Lung (tissue), 12 donors: ENCODE measurements around the gene OR2A2. TPM values are rescaled to one million over a fixed set of nuclear protein-coding genes. Genes with fewer than 3 reads are reported as not detected.

Source experiments
- ATAC-seq: fragments of 200-7000 bp; cut with Tn5 transposase; one replicate; pipeline ENCODE4 v1.9.1; 2020; ENCODE audit warnings: moderate number of reproducible peaks; ENCODE audit not compliant: insufficient read depth, low FRiP score
- DNase-seq, 3 donors: peaks; one replicate each; pipeline ENCODE4 v3.0.0-alpha.2; 2013 to 2017
- H3K27ac ChIP-seq, 2 donors: one replicate each; pipeline ENCODE4 v1.5.1; 2013; ENCODE audit warnings: mild to moderate bottlenecking in 2 of 2, moderate library complexity in 2 of 2, control low read depth in 1 of 2, inconsistent platforms in 1 of 2, low read depth in 1 of 2, low read length in 1 of 2
- H3K27me3 ChIP-seq, 3 donors: one replicate each; pipeline ENCODE4 v1.5.1; 2013; ENCODE audit warnings: low read length in 2 of 3; ENCODE audit not compliant: control insufficient read depth in 3 of 3, insufficient read depth in 3 of 3
- H3K36me3 ChIP-seq, 4 donors: one replicate each; pipeline ENCODE4 v1.5.1; 2013; ENCODE audit warnings: low read length in 4 of 4, mild to moderate bottlenecking in 1 of 4, moderate library complexity in 1 of 4; ENCODE audit not compliant: control insufficient read depth in 4 of 4, insufficient read depth in 4 of 4
- H3K4me1 ChIP-seq, 5 donors: one replicate each; pipeline ENCODE4 v1.5.1; 2013; ENCODE audit warnings: low read length in 5 of 5, mild to moderate bottlenecking in 2 of 5, moderate library complexity in 1 of 5; ENCODE audit not compliant: control insufficient read depth in 5 of 5, insufficient read depth in 5 of 5
- H3K4me3 ChIP-seq: one replicate; pipeline ENCODE4 v1.5.1; 2013; ENCODE audit warnings: mild to moderate bottlenecking, control low read depth, moderate library complexity
- H3K9ac ChIP-seq, 2 donors: one replicate each; pipeline ENCODE4 v1.5.1; 2013; ENCODE audit warnings: low read length in 2 of 2, control low read depth in 1 of 2; ENCODE audit not compliant: insufficient read depth in 1 of 2
- H3K9me3 ChIP-seq, 4 donors: one replicate each; pipeline ENCODE4 v1.5.1; 2013; ENCODE audit warnings: low read length in 3 of 4, mild to moderate bottlenecking in 1 of 4, moderate library complexity in 1 of 4; ENCODE audit not compliant: control insufficient read depth in 4 of 4, insufficient read depth in 3 of 4
- CTCF ChIP-seq: IDR thresholded peaks from 2 replicates; pipeline ENCODE4 v1.5.1; 2012; ENCODE audit warnings: mild to moderate bottlenecking; ENCODE audit errors: control extremely low read depth, extremely low read depth
- WGBS, 2 donors: extraction: QIAGEN DNeasy Blood & Tissue Kit; methylation state at CpG; one replicate each; pipeline ENCODE4 v1.1.7; 2013; 5-methylcytosine and 5-hydroxymethylcytosine counted together
- polyA plus RNA-seq, 2 donors: library from polyadenylated mRNA; stranded (reverse); fragments of 200-250 nt; gene quantifications; one replicate each; pipeline ENCODE4 v1.2.1, GENCODE V29; 2013
- total RNA-seq, 2 donors: library from RNA; depleted of rRNA in 1 of 2; stranded (reverse); fragments of >200 nt in 1 of 2; gene quantifications; one replicate each; pipeline ENCODE4 v1.2.1, GENCODE V29; 2014 to 2021
- donor health status: control.
- donor health status: control.
- donor health status: Bipolar disorder and iron deficiency.
- donor health status: healthy.
- donor health status: DM: yes; HTN: yes; CAD: no.

The OR2A2 gene
- total and polyA plus RNA-seq, 4 donors: not detected

- no peaks in the 10 kb centered on the region for H3K9me3 ChIP-seq
- no peak overlapping the region for H3K27ac ChIP-seq
- H3K4me3 ChIP-seq: no peak overlapping the region
- TF ChIP-seq CTCF: no peak
- no peaks in the 10 kb centered on the region for H3K36me3 ChIP-seq
- no peak for ATAC-seq
- 72 to 75% methylated on average over 1 of the region's 1 CpG for WGBS, 2 donors
- no peak overlapping the region for H3K9ac ChIP-seq
- H3K4me1 ChIP-seq: no peaks in the 10 kb centered on the region
- DNase-seq: no peak
- H3K27me3 ChIP-seq: peaks cover 0 to 3% (median 0%) of the 10 kb centered on the region in 3 donors
Observed at GRCh38 chr7:144137501-144137900, 28.1 kb downstream of the OR2A2 start.

- ATAC-seq (no peak), DNase-seq (no peak)
- TF ChIP-seq CTCF: no peak
- Histone ChIP-seq H3K27me3 (no peaks in the 10 kb centered on the region), H3K4me1 (no peaks in the 10 kb centered on the region), H3K4me3 (no peak overlapping the region), H3K27ac (no peak overlapping the region), H3K36me3 (no peaks in the 10 kb centered on the region), H3K9me3 (peaks cover 0 to 8% (median 0%) of the 10 kb centered on the region in 4 donors), H3K9ac (no peak overlapping the region)
- WGBS, 2 donors: 83 to 89% methylated on average over 3 of the region's 3 CpGs
Observed at GRCh38 chr7:144142187-144142586, 32.8 kb downstream of the OR2A2 start.

- no peak for ATAC-seq
- peaks cover 0 to 11% (median 5%) of the 10 kb centered on the region in 4 donors for H3K9me3 ChIP-seq
- TF ChIP-seq CTCF: no peak
- no peak overlapping the region for H3K4me3 ChIP-seq
- H3K27ac ChIP-seq: no peak overlapping the region
- 93 to 94% methylated on average over 3 of the region's 3 CpGs for WGBS, 2 donors
- no peak for DNase-seq
- H3K4me1 ChIP-seq: no peaks in the 10 kb centered on the region
- H3K36me3 ChIP-seq: no peaks in the 10 kb centered on the region
- no peaks in the 10 kb centered on the region for H3K27me3 ChIP-seq
- H3K9ac ChIP-seq: no peak overlapping the region
Observed at GRCh38 chr7:144144426-144144825, 35.0 kb downstream of the OR2A2 start.

GRCh38 chr7:144148224-144148827 lies 38.9 kb downstream of the OR2A2 start:
- H3K9ac ChIP-seq: no peak overlapping the region
- DNase-seq (no peak), ATAC-seq (no peak)
- H3K4me3 ChIP-seq: no peak overlapping the region
- H3K9me3 ChIP-seq: peaks cover 0 to 11% (median 8%) of the 10 kb centered on the region in 4 donors
- no peaks in the 10 kb centered on the region for H3K36me3 ChIP-seq
- H3K27ac ChIP-seq: no peak overlapping the region
- 82 to 84% methylated on average over 2 of the region's 2 CpGs for WGBS, 2 donors
- H3K27me3 ChIP-seq: no peaks in the 10 kb centered on the region
- no peaks in the 10 kb centered on the region for H3K4me1 ChIP-seq
- TF ChIP-seq CTCF: no peak
